Stimulated activated CD4-positive, alpha-beta T cell treated with anti-CD3 and anti-CD28 coated beads, Interleukin-4, amount 100 ng/mL, for 1 hour (primary cell): Measurements from ENCODE around the gene ADORA2B.
"Not testable (repeated sequence)": the region's sequence is repeated elsewhere in the genome, so short reads cannot be mapped to it uniquely, and the experiment has no call there.

Experiments used
- DNase-seq: peaks from one replicate; pipeline ENCODE4 v3.0.0-alpha.2; 2020

The ADORA2B gene

GRCh38 chr17:15944759-15945526 lies at the start of gene ADORA2B:
ADORA2B (plus strand) TSS chr17:15945130; CDS start chr17:15945249, 119 bp downstream.
- DNase-seq: peak; percentile 65

DNA sequence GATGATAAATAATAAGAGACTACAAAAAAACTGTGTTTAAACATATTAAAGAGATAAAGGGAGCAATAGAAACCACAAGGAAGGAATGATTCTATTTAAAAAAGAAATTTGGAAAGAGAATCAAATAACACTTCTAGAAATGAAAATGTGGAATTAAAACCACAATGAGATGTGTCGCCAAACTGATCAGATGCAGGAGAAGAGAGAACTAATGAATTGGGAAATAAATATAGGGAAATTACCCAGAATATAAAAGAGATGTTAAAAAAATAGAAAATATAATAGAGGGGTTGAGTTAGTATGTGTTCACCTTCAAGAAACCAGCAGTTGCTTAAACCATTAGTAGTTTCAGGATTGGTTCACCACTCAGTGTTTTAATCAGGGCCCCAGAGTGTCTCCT lies 48.7 kb upstream of the ADORA2B start:
- no peak for DNase-seq

- no peak for DNase-seq
Measured at GRCh38 chr17:15896834-15897233, 48.1 kb upstream of the ADORA2B start.

GRCh38 chr17:15899596-15899995 lies 45.3 kb upstream of the ADORA2B start:
- DNase-seq: not testable (repeated sequence)

GRCh38 chr17:15900871-15901270 lies 44.1 kb upstream of the ADORA2B start:
- DNase-seq: no peak

DNA sequence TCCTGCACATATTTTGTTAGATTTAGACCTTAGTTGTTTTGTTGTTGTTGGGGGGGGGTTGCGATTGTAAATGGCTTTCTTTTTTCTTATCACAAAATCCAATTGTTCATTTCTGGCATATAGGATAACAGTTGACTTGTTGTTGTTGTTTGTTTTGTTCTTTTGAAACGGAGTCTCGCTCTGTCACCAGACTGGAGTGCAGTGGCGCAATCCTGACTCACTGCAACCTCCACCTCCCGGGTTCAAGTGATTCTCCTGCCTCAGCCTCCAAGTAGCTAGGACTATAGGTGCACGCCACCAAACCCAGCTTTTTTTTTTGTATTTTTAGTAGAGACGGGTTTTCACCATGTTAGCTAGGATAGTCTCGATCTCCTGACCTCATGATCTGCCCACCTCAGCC lies 39.7 kb upstream of the ADORA2B start:
- not testable (repeated sequence) for DNase-seq

- no peak for DNase-seq
Measured at GRCh38 chr17:15907290-15907689, 37.6 kb upstream of the ADORA2B start.

DNA sequence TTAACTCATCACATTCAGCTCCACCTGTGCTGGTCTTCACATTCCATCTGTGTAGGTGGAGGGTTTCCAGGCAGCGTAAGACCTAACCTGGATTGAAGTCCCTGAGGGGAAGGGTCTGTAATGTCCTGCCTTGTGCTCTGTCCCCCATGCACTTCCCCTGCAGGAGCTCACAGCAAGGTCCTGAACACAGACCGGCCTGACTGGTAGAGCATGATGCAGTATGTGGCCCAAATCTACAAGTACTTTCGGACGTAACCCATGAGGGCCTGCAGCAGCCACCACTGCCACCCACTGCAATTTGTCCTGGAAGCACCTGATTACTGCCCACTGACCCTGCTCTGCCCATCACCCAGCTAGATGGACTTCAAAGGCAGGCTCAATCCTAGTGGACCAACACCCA lies 36.6 kb upstream of the ADORA2B start:
- DNase-seq: no peak

DNA sequence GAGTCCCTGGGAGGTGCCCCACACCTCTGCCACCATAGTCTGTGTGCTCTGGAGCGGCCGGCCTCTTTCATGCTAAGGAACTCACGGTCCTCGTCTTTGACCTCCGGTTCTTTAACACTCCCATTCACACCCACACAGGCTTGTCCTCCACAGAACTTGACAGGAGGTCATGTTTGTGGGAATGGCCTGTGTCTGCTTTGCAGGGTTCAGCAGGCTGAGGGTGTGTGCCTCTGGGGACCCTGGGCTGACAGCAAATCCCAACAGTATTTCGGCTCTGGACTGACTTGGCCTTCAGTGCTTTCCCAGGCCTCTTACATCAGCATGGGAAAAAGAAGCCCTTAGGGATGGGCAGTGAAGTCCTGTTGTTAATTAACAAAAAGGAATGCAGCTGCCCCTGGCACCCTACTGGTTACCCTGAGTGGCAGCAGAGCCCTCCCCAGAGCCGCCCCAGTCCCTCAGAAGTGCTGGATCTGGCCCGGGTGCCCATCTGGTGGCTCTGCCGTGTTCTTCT lies 35.4 kb upstream of the ADORA2B start:
- no peak for DNase-seq

DNA sequence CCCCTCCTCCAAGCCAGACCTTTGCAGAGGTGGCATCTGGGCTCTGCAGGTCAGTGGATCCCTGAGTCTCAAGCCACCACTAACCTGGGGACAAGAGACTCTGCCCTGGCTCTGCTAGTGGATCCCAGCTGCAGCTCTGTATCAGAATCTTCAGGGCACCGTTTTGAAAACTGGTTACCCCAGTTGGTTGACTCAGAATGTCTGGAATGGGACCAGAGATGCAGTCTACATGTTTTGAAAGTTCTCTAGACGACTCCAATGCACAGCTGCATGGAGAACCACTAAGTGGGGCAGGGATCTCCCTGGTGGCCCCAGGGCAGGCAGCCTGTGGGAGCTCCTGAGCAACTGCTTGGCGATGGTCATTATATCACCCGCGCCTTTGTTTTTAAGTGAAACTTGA lies 34.1 kb upstream of the ADORA2B start:
- no peak for DNase-seq

DNA sequence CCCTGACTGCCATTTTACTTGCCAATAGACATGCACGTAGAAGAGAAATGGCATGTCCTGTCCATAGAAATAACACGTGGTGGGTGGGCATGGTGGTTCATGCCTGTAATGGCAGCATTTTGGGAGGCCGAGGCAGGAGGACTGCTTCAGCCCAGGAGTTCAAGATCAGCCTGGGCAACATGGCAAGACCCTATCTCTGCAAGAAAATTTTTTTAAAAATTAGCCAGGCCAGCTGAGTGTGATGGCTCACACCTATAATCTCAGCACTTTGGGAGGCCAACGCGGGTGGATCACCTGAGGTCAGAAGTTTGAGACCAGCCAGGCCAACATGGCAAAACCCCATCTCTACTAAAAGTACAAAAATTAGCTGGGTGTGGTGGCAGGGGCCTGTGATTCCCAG lies 33.2 kb upstream of the ADORA2B start:
- not testable (repeated sequence) for DNase-seq

DNA sequence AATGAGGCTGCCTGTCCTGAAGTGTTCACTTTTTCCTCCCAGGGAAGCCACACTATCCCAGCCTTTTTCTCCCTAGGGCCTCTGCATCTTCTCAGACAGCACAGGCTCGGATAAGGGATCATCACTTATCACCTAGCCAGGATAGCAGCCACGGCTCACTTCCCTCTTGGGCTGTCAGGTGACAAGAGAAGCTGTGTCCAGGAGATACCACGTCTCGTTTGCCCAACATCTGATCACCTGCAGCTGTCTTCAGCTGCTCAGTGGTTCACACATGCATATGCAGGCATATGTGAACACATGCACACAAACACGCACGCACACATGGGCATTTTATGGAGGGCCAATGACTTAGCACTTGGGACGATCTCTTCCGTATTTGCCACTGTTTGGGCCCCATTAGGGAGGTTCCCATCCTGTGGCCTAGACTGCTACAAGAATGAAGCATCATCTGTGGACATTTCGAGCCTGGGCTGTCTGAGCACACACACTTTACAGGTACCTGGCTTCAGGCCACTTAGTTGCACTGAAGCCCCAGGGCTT lies 32.4 kb upstream of the ADORA2B start:
- DNase-seq: no peak

- no peak for DNase-seq
Measured at GRCh38 chr17:15913826-15914225, 31.1 kb upstream of the ADORA2B start.

DNA sequence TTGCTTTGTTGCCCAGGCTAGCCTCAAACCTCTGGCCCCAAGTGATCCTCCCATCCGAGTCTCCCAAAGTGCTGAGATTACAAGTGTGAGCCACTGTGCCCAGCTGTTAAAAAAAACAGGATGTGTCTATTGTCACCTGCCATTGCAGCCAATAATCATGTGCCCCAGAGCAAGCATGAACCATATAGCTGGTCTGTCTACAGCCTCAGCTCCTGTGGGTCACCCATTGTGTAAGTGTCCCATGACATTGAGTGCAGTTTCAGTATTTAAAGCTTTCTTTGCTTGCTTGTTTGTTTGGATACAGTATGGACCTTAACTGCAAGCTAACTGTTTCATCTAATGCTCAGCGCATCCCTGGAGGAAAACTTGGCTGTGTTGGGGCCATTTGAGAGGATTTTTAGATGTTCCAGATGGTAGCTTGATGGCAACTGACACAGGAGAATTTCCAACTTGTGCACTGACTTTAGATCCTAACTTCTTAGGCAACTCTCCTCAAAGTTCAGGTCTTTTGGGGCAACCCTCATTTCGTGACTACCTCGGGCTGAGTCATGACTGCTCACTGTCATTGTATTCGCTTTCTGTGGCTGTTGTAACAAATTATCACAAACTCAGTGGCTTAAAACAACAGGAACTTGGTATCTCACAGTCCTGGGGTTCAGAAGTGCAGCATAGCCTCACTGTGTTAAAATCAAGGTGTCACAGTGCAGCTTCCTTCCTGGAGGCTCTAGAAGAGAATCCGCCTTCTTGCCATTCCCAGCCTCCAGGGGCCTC lies 30.3 kb upstream of the ADORA2B start:
- DNase-seq: no peak

- no peak for DNase-seq
Measured at GRCh38 chr17:15915961-15916360, 29.0 kb upstream of the ADORA2B start.

DNA sequence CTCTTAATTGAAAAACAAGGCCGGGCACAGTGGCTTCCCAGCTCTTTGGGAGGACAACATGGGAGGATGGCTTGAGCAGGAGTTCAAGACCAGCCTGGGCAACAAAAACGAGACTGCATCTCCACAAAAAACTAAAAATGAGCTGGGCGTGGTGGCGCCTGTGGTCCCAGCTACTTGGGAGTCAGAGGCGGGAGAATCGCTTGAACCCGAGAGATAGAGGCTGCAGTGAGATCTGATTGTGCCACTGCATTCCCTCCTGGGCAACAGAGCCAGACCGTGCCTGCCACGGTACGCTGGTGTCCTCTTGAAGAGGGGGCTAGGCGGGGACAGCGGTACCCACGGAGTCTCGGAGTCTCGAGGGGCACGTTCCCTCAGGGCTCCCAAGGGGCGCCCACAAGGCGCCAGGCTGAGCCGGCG lies 27.9 kb upstream of the ADORA2B start:
- DNase-seq: no peak

DNA sequence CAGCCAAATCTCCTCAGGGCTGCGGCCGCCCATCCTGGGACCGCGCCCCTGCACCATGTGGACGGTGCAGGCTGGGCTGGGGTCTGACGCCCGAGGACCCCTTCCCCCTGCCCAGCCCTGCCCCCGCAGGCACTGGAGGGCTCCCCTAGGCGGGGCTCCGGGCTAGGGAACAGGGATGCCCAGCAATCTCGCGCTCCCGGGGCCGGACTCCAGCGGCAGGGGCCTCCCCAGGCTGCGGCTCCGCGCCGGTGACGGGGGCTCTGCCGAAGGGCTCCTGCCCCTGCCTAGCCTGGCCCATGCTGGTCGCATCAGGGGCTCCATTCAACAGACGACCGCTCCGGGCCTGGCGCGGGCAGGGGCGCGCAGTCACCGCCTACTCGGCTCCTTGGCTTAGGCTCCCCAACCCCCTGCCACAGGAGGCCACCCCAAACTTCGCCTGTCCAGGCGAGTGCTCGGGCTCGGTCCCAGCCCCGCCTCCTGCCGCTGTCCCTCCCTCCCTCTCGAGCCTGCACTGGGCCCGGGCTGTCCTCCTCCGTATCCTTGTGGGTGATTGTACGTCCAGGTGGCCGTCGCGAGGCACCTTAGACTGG lies 27.4 kb upstream of the ADORA2B start:
- DNase-seq: no peak

DNA sequence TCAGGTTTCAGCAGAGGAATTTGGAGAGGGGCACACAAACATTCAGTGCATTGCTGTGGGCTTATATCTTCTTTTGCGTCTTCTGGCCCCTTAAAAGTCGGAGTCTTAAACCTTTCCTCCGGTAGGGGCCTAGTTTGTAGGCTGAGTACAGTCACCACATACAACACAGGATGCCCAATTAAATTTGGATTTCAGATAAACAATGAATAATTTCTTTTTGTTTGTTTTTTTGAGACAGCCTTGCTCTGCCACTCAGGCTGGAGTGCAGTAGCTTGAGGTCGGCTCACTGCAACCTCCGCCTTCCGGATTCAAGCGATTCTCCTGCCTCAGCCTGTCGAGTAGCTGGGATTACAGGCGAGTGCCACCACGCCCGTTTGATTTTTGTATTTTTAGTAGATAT lies 26.7 kb upstream of the ADORA2B start:
- DNase-seq: no peak

- DNase-seq: no peak
Measured at GRCh38 chr17:15918661-15919259, 26.2 kb upstream of the ADORA2B start.

DNA sequence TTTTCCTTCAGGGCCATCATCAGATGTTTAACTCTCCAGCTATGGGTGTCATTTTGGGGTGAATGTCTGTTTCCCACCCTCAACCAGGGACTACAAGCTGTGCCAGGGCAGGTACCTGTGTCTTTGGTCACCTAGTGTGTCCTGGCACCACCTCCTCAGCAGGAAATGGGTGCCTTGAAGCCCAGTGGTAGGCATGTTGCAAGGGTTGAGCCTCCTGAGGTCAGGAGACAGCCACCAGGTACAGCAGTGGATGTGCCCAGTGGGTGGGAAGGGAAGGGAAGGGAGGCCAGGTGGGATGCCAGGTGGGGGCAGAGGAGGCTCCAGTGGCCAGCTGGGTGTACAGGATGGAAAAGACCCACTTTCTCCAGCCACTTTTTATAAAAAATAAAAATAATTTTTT lies 25.5 kb upstream of the ADORA2B start:
- DNase-seq: no peak

DNA sequence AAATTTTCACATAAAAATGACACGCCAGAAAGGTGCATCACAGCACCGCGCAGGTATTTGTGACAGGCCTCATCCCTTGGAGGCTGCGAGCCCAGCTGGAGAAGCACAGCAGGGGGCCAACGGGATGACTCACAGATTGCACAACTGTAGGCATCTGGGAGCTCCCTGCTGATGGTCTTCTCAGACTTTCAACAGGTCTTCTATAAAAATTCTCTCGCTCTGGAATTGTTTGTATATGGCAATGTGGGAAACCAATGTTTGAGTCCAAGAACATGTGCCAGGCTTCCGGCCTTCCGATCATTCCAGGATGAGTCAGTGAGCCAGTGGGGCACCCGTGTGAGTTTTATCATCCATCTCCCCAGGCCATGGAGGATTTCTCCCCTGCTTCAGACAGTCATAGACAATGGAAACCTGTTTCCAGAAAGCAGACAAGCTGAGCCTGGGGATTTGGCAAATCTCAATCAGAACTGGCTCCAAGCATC lies 24.1 kb upstream of the ADORA2B start:
- DNase-seq: no peak

DNA sequence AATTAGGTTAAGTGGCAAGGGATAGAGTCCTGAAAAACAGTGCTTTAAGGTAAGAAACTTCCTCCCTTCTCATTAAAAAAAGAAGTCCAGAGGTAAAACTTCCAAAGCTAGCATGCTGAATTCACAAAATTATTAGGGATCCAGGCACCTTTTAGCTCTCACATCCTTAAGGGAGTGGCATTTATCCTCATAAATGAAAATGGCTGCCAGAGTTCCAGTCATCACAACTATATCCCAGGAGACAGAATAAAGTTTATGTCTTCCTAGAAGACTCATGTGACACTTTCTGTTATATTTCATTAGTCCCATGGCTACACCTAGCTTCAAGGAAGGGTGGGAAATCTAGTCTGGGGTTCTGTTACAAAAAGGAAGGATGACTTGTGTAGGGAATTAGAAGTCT lies 23.3 kb upstream of the ADORA2B start:
- DNase-seq: no peak

- DNase-seq: no peak
Measured at GRCh38 chr17:15922586-15922985, 22.3 kb upstream of the ADORA2B start.
